ENCODE measurements around the gene HLA-B. TPM values are rescaled to one million over a fixed set of nuclear protein-coding genes. Genes with fewer than 3 reads are reported as not detected.
A peak's percentile ranks its signal among the peaks of the same experiment; 100 is the strongest.

HLA-B gene
- total and polyA plus RNA-seq, 2 donors: 1,474 to 2,173 TPM

DNA sequence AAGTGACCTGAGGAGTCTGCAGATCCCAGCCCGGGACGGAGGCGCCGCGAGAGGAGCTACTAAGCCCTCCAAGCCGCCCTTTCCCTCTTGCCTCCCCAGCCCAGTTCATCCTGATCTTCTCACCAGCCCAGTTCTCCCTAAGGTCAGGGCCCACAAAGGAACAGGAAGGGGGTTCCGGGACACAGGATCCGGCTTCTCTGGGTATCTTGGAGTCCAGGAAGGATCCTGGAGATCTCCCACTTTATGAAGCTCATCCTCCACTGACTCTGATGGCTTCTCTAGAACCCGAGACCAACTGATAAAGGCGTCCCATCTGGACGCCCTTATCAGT, 48.2 kb downstream of the HLA-B start:
- Histone ChIP-seq H3K9me3 (ENCODE audit: control insufficient read depth in 2 of 2, insufficient read depth in 1 of 2, low read length in 1 of 2) (peaks cover 2 to 5% of the 10 kb centered on the region in 2 donors), H3K27me3 (ENCODE audit: control insufficient read depth in 2 of 2, insufficient read depth in 1 of 2, low read length in 1 of 2) (peaks cover 36 to 77% of the 10 kb centered on the region in 2 donors), H3K36me3 (ENCODE audit: control insufficient read depth in 2 of 2, insufficient read depth in 2 of 2, low read length in 1 of 2) (no peaks in the 10 kb centered on the region), H3K4me3 (ENCODE audit: low read length in 2 of 2) (peak overlapping the region in 1 of 2 donors; percentile 42), H3K4me1 (ENCODE audit: control insufficient read depth in 2 of 2, insufficient read depth in 2 of 2, low read length in 2 of 2) (peaks cover 0 to 8% of the 10 kb centered on the region in 2 donors), H3K27ac (ENCODE audit: low read depth in 1 of 2, low read length in 1 of 2) (no peak overlapping the region)
- DNase-seq (ENCODE audit: low read depth in 6 of 9, low spot score in 9 of 9): no peak
- 49% methylated on average over 11 of the region's 11 CpGs for WGBS

DNA sequence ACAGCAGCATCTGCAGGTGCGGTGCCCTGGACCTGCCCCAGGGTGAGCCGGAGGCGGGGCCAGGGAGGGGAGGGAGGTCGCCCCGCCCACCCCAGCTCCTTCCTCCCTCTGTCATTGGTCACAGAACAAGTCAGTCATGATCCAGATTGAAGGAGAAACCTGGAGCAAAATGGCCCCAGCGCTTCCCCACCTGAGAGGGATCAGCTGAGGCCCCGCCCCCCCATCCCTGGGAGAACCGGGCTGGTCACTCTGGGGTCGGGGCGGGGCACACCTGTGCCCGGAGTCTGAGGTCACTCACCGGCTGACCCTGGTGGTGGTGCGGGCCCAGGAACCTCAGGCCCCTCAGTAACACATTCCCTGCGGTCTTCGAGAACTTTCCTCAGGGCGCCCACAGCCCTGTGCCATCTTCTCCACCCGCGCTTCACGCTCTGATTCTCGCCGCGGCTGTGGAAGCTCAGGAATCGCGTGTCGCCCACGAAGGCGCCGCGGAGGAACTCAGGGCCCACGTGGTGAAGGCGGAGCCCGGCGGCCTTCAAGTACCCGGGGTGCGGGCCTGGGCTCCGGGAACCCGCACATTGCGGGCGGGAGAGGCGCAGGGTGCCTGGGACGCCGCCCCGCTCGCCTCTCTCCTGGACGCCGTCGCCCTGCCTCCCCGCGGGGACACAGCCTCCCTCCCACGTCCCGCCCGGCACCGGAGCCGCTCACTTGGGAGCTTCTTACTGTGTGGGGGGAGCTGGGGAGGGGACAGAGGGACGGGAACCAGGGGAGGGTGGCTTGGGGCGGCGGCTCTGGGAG, 48.7 kb downstream of the HLA-B start:
- H3K9me3 ChIP-seq (ENCODE audit: control insufficient read depth in 2 of 2, insufficient read depth in 1 of 2, low read length in 1 of 2): peaks cover 2 to 5% of the 10 kb centered on the region in 2 donors
- H3K27ac ChIP-seq (ENCODE audit: low read depth in 1 of 2, low read length in 1 of 2): no peak overlapping the region
- H3K27me3 ChIP-seq (ENCODE audit: control insufficient read depth in 2 of 2, insufficient read depth in 1 of 2, low read length in 1 of 2): peaks cover 36 to 80% of the 10 kb centered on the region in 2 donors
- no peaks in the 10 kb centered on the region for H3K36me3 ChIP-seq (ENCODE audit: control insufficient read depth in 2 of 2, insufficient read depth in 2 of 2, low read length in 1 of 2)
- 6% methylated on average over 57 of the region's 57 CpGs for WGBS
- peak in 5 of 9 donors; percentile 3 to 34 (median 9) for DNase-seq (ENCODE audit: low read depth in 6 of 9, low spot score in 9 of 9)
- H3K4me1 ChIP-seq (ENCODE audit: control insufficient read depth in 2 of 2, insufficient read depth in 2 of 2, low read length in 2 of 2): peaks cover 0 to 8% of the 10 kb centered on the region in 2 donors
- H3K4me3 ChIP-seq (ENCODE audit: low read length in 2 of 2): peak overlapping the region in 1 of 2 donors; percentile 42

DNA sequence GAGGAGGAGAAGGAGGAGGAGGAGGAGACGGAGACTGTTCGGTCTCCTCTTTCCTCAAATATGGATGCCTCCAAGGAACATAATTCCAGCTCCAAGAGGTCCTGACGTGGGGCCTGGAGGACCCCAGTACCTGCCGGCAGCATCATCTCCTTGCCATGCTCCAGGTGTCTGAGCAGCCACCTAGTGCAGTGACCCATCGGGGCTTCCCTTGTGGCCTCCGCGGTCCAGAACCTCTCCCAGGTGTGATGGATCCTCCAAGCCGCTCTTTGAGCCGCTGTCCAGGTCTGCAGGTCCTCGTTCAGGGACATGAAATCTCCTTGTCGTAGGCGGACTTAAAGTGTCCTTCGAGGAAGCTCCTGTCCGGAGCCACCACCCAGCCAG, 49.3 kb downstream of the HLA-B start:
- Histone ChIP-seq H3K36me3 (ENCODE audit: control insufficient read depth in 2 of 2, insufficient read depth in 2 of 2, low read length in 1 of 2) (no peaks in the 10 kb centered on the region), H3K9me3 (ENCODE audit: control insufficient read depth in 2 of 2, insufficient read depth in 1 of 2, low read length in 1 of 2) (peaks cover 2 to 5% of the 10 kb centered on the region in 2 donors), H3K27ac (ENCODE audit: low read depth in 1 of 2, low read length in 1 of 2) (no peak overlapping the region), H3K4me3 (ENCODE audit: low read length in 2 of 2) (no peak overlapping the region), H3K27me3 (ENCODE audit: control insufficient read depth in 2 of 2, insufficient read depth in 1 of 2, low read length in 1 of 2) (peaks cover 36 to 77% of the 10 kb centered on the region in 2 donors), H3K4me1 (ENCODE audit: control insufficient read depth in 2 of 2, insufficient read depth in 2 of 2, low read length in 2 of 2) (peaks cover 0 to 8% of the 10 kb centered on the region in 2 donors)
- WGBS: 55% methylated on average over 14 of the region's 14 CpGs
- DNase-seq (ENCODE audit: low read depth in 6 of 9, low spot score in 9 of 9): no peak

DNA sequence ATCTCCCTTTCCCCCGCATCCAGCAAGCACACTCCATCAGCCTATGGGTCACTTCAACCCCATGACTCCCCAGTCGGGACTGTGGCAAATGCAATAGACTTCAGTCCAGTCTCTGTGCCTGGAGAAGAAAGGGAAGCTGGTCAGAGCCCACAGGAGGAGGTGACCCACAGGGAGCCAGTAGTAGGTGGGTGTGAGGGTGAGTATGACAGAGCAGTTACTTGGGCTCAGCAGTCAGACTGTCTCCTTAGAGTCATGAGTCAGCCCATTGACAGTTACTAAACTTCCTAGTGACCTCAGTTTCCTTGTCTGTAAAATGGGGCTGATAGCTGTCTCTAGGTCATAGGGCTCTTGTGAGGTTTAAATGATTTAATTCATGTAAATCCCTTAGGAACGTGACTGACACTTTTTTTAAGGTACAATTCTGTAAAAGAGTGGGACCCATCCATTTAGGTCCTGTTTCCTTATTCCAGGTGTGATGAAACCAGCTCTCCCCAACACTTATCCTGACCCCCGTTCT, 51.2 kb downstream of the HLA-B start:
- H3K4me1 ChIP-seq (ENCODE audit: control insufficient read depth in 2 of 2, insufficient read depth in 2 of 2, low read length in 2 of 2): peaks cover 0 to 8% of the 10 kb centered on the region in 2 donors
- peaks cover 2 to 5% of the 10 kb centered on the region in 2 donors for H3K9me3 ChIP-seq (ENCODE audit: control insufficient read depth in 2 of 2, insufficient read depth in 1 of 2, low read length in 1 of 2)
- peaks cover 31 to 66% of the 10 kb centered on the region in 2 donors for H3K27me3 ChIP-seq (ENCODE audit: control insufficient read depth in 2 of 2, insufficient read depth in 1 of 2, low read length in 1 of 2)
- WGBS: 96% methylated on average over 4 of the region's 4 CpGs
- H3K27ac ChIP-seq (ENCODE audit: low read depth in 1 of 2, low read length in 1 of 2): no peak overlapping the region
- no peak overlapping the region for H3K4me3 ChIP-seq (ENCODE audit: low read length in 2 of 2)
- H3K36me3 ChIP-seq (ENCODE audit: control insufficient read depth in 2 of 2, insufficient read depth in 2 of 2, low read length in 1 of 2): no peaks in the 10 kb centered on the region
- no peak for DNase-seq (ENCODE audit: low read depth in 6 of 9, low spot score in 9 of 9)

DNA sequence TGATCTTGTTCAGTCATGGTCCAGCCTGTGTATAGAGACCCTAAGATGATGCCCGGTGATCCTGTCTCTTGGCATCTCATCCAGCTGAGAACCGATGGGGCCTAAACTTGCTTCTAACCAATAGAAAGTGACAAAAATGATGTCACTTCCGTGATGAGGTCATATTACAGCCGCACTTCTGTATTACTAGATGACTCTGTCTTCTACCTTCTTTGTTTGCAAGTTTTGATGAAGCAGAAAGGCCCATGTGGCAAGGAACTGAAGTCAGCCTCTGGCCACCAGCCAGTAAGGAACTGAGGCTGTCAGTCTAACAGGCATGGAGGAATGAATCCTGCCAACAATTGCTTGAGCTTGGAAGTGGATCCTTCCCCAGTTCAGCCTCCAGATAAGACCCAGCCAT, 52.3 kb downstream of the HLA-B start:
- Histone ChIP-seq H3K9me3 (ENCODE audit: control insufficient read depth in 2 of 2, insufficient read depth in 1 of 2, low read length in 1 of 2) (peaks cover 2 to 5% of the 10 kb centered on the region in 2 donors), H3K4me3 (ENCODE audit: low read length in 2 of 2) (no peak overlapping the region), H3K4me1 (ENCODE audit: control insufficient read depth in 2 of 2, insufficient read depth in 2 of 2, low read length in 2 of 2) (peaks cover 0 to 8% of the 10 kb centered on the region in 2 donors), H3K27me3 (ENCODE audit: control insufficient read depth in 2 of 2, insufficient read depth in 1 of 2, low read length in 1 of 2) (peaks cover 28 to 63% of the 10 kb centered on the region in 2 donors), H3K27ac (ENCODE audit: low read depth in 1 of 2, low read length in 1 of 2) (no peak overlapping the region), H3K36me3 (ENCODE audit: control insufficient read depth in 2 of 2, insufficient read depth in 2 of 2, low read length in 1 of 2) (no peaks in the 10 kb centered on the region)
- no peak for DNase-seq (ENCODE audit: low read depth in 6 of 9, low spot score in 9 of 9)
- 83% methylated on average over 4 of the region's 4 CpGs for WGBS

Other genes starting within 250 kb of the HLA-B start
- gene C6orf15, start 244.6 kb downstream of the HLA-B start, total RNA-seq: 0.38 TPM
- gene C6orf15, start 244.6 kb downstream of the HLA-B start, polyA plus RNA-seq: 24.6 TPM
- gene PSORS1C1, start 242.4 kb downstream of the HLA-B start, total RNA-seq: 0.14 TPM
- 2.0 TPM for gene PSORS1C1, start 242.4 kb downstream of the HLA-B start, polyA plus RNA-seq
- gene CDSN, start 236.7 kb downstream of the HLA-B start, total RNA-seq: 0.05 TPM
- gene CDSN, start 236.7 kb downstream of the HLA-B start, polyA plus RNA-seq: 6.2 TPM
- gene PSORS1C2, start 218.1 kb downstream of the HLA-B start, total RNA-seq: not detected
- 16.4 TPM for gene PSORS1C2, start 218.1 kb downstream of the HLA-B start, polyA plus RNA-seq
- 14.2 TPM for gene CCHCR1, start 199.4 kb downstream of the HLA-B start, total RNA-seq
- 24.5 TPM for gene CCHCR1, start 199.4 kb downstream of the HLA-B start, polyA plus RNA-seq
- 23.8 TPM for gene TCF19, start 198.6 kb downstream of the HLA-B start, total RNA-seq
- gene TCF19, start 198.6 kb downstream of the HLA-B start, polyA plus RNA-seq: 5.1 TPM
- gene POU5F1, start 186.5 kb downstream of the HLA-B start, total RNA-seq: 0.80 TPM
- gene POU5F1, start 186.5 kb downstream of the HLA-B start, polyA plus RNA-seq: 5.2 TPM
- gene HLA-C, start 85.1 kb downstream of the HLA-B start, total RNA-seq: 259 TPM
- gene HLA-C, start 85.1 kb downstream of the HLA-B start, polyA plus RNA-seq: 293 TPM
- 5.6 TPM for gene MICA, start 46.4 kb upstream of the HLA-B start, total RNA-seq
- 9.4 TPM for gene MICA, start 46.4 kb upstream of the HLA-B start, polyA plus RNA-seq
- gene MICB, start 141.0 kb upstream of the HLA-B start, total RNA-seq: 9.5 TPM
- gene MICB, start 141.0 kb upstream of the HLA-B start, polyA plus RNA-seq: 4.2 TPM
- not detected for gene MCCD1, start 171.8 kb upstream of the HLA-B start, total RNA-seq
- gene MCCD1, start 171.8 kb upstream of the HLA-B start, polyA plus RNA-seq: not detected
- gene DDX39B, start 184.8 kb upstream of the HLA-B start, total RNA-seq: 305 TPM
- 761 TPM for gene DDX39B, start 184.8 kb upstream of the HLA-B start, polyA plus RNA-seq
- 3.3 TPM for gene ATP6V1G2, start 189.4 kb upstream of the HLA-B start, total RNA-seq
- 2.5 TPM for gene ATP6V1G2, start 189.4 kb upstream of the HLA-B start, polyA plus RNA-seq
- gene NFKBIL1, start 190.4 kb upstream of the HLA-B start, total RNA-seq: 15.4 TPM
- 23.6 TPM for gene NFKBIL1, start 190.4 kb upstream of the HLA-B start, polyA plus RNA-seq
- 8.9 TPM for gene LTA, start 215.1 kb upstream of the HLA-B start, total RNA-seq
- 2.2 TPM for gene LTA, start 215.1 kb upstream of the HLA-B start, polyA plus RNA-seq
- gene TNF, start 218.4 kb upstream of the HLA-B start, total RNA-seq: 3.5 TPM
- 1.4 TPM for gene TNF, start 218.4 kb upstream of the HLA-B start, polyA plus RNA-seq
- 337 TPM for gene LTB, start 225.2 kb upstream of the HLA-B start, total RNA-seq
- gene LTB, start 225.2 kb upstream of the HLA-B start, polyA plus RNA-seq: 128 TPM
- 134 TPM for gene LST1, start 229.1 kb upstream of the HLA-B start, total RNA-seq
- 32.4 TPM for gene LST1, start 229.1 kb upstream of the HLA-B start, polyA plus RNA-seq
- 2.7 TPM for gene NCR3, start 235.8 kb upstream of the HLA-B start, total RNA-seq
- 2.4 TPM for gene NCR3, start 235.8 kb upstream of the HLA-B start, polyA plus RNA-seq